ENCODE measurements around the gene FA2H.
"Not testable (repeated sequence)": the region's sequence is repeated elsewhere in the genome, so short reads cannot be mapped to it uniquely, and the experiment has no call there.

FA2H gene

DNA sequence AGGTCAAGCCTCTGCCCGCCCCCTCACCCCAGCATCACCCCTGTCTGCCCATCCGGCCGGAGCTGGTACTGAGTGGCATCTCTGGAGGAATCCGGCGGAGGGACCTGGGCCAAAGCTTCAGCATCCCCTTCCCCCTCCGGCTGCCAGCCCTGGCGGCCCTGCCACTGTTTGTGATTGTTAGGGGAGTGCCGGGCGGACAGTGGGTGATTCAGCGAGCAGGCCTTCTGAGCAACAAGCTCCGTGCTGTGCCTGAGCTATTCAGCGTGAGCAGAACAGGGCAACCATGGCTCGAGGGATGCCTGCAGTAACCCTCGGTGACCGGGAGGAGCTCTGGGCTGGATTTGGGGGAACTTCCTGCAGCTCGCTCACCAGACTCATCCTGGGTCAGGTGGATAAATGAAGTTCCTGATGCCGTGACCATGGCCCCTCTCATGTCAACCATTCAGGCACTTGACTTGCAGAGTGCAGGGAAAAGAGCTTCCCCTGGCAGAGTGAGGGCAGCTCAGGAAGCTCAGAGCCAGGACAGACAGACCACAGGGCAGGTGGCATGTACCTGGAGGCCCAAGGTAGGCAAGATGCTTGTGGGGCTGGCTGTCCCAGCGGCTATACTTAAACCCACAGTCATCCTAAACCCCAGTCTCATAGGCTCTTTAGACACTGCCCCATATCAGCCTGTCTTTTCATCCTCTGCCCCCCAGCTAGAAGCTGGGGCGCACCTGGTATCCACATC is 49.6 kb downstream of the FA2H start:
- DNase-seq (ENCODE audit: low spot score): peak; percentile 33

DNA sequence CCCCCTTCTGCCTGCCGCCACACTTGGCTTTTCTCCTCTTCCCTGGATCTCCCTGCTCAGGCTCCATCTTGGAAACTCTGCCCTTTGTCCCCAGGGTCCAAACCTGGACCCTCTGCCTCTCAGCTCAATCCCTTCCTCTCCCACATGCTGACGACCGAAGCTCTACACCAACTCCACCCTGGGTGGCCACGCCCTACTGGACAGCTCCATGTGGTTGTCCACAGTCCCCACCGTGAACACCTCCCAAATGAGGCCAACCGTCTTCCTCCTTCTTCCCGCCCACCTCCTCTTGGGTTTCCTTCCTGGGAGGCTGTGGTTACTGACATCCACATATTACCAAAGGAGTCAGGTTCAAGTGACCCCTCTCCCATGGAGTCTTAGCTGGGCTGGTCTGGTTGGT is 51.4 kb downstream of the FA2H start:
- DNase-seq (ENCODE audit: low spot score): no peak

DNA sequence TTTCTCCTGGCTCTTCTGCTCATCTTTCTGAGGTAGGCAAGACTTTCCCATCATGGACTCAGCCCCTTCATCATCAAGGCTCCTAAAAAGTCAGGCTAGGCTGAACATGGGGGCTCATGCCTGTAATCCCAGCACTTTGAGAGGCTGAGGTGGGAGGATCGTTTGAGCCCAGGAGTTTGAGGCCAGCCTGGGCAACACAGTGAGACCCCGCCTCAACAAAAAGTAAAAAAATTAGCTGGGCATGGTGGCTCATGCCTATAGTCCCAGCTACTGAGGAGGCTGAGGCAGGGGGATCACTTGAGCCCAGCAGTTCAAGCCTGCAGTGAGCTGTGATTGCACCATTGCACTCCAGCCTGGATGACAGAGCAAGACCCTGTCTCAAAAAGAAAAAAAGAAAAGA is 52.5 kb downstream of the FA2H start:
- not testable (repeated sequence) for DNase-seq (ENCODE audit: low spot score)

DNA sequence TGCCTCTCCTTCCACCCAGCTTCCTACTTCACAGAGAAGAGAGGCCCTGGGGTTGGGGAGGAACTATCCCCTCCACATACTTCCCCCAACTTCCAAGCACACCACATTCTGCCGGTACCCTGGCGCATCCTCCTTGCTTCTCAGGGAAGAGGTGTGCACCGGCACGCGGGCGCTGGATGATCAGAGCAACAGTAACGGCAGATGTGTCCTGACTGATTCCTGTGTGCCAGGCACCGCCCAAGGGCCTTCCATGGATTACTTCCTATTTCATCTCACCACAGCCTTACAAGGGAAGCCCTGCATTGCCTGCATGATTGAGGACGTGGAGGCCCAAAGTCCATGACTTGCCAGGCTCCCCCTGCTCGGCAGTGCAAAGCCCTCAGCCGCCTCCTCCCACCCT is 52.9 kb downstream of the FA2H start:
- DNase-seq (ENCODE audit: low spot score): no peak

DNA sequence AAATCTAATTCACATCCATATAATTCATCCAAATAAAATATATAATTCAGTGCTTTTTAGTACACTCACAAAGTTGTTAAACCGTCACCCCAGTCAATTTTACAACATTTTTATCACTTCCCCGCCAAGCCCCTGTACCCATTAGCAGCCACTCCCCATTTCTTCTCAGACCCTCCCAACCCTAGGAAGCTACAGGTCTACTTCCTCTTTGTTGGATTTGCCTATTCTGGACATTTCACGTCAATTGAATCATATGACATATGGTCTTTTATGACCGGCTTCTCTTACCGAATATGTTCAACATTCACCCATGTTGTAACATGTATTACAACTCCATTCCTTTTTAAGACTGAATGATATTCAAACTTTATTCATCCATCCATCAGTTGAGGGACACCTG is 54.0 kb downstream of the FA2H start:
- no peak for DNase-seq (ENCODE audit: low spot score)

DNA sequence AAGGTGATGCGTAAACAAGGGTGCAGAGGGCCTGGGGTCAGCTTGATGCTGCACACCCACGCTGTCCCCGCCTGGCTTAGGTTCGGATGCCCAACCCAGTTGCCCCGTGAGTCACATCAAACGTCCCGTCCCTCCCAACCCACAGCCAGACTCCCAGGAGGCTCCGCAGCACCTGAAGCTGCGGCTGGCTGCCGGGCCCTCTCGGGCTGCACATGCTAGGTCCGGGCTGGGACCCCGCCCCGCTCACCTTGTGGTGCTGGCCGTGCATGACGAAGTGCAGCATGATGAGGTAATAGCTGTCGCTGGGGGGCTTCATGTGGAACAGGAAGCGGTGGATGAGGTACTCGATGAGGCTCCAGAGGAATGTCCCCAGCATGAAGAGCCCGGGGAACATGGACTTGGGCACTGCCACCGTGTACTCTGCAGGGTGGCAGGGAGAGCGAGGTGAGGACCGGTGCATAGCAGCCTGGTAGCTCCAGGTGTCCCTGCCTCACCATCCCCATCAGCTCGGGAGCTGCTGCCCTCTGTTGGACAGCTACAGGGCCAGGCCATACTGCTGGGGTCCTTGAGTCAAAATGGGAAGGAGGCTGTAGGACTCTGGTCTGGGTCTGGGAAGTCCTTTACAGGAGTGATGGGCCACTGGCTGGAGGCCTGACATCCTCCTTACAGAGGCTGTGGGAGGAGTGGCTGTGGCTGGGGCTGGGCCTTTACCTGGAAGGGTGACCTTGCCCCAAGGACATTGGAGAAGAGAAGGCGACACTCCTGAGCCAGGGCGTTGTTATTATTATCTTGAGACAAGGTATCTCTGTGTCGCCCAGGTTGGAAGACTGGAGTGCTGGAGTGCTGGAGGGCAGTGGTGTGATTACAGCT is 55.6 kb downstream of the FA2H start:
- no peak for DNase-seq (ENCODE audit: low spot score)

DNA sequence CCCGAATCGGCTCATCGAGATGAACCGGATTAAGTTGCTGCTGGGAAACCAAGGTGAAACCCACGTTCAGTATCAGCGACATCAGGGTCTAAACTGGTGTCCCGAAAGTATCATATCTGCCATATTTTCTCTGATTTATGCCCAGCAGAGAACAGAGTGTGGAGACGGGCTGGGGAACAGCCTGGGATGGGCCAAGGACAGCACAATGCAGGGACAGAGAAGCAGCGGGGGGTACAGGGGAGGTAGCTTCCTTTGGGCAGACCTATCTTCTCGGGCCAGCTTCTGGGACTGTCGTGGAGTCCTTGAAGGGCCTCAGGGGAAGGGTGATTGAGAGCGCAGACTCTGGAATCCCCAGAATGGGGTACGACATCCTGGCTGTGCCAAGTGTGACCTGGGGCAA is 56.5 kb downstream of the FA2H start:
- DNase-seq (ENCODE audit: low spot score): no peak

DNA sequence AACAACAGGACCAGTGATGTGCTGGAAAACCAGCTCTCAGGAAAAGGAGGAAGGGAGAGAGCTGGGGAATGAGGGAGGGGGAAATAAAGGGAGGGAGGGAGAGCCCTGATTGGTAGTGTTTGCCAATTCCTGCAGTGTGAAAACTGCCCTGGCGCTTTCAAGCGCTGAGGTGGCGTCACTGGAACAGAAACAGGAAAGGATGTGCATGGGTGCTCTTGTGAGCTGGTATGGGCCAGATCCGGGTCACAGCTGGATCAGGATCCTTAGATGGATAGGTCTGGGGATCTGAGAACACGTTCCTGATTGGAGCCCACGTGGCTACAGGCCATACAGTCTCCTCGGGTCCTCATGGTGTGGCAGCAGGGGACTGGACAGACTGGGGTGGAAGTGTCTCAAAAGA is 57.3 kb downstream of the FA2H start:
- no peak for DNase-seq (ENCODE audit: low spot score)

DNA sequence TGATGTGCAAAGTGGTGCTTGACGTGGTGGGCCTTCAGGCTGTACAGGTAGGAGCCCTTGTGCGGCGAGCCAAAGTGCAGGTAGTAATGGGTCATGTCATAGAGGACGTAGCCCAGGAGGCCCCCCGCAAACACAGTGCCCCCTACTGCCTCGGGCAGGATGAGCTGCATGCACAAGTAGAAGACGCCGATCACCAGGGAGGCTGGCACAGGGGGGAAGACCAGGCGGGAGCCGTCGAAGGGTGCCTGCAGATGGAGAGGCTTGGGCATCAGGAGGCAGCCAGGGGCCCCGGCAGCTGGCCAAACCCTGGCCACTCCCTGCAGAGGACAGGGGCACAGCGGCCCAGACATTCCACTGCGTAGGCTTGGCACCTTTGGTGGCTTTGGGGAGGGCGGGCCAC is 58.3 kb downstream of the FA2H start:
- DNase-seq (ENCODE audit: low spot score): no peak

DNA sequence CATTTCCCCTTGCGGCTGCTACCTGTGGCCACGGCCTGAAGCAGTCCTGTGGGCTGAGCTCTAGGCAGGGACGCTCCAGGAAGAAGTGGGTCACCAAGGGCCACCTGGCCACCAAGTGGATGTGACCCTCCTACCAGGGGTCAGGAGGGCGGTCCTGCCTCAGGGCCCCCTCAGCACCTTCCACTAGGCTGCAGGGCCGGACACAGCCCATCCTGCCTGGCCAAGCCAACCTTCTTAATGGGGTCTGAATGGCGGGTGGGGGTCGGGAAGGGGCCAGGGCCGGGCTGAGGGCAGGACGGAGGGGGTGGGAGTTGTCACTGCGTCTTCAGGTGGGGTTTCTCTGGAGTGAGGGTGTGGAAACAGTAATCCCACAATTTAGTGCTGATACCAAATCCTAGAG is 60.7 kb downstream of the FA2H start:
- no peak for DNase-seq (ENCODE audit: low spot score)

DNA sequence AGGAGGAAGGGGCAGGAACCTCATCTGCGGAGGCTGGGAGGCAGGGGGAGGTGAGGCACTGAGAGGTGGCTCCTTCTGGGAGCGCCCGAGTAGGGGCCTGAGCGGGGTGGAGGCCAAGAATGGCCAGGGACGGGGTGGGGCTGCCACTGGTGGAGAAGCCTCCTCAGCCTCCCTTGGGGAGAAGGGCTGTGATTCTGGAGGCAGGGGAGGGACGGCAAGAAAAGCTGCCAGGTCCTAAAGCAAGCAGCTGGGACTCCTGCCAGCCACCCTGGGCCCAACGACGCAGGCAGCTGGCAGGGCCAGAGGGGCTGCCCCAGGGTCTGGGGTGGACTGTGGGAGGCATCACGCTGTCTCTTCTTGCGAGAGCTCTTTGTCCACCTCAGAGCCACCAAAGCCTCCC is 61.3 kb downstream of the FA2H start:
- no peak for DNase-seq (ENCODE audit: low spot score)

DNA sequence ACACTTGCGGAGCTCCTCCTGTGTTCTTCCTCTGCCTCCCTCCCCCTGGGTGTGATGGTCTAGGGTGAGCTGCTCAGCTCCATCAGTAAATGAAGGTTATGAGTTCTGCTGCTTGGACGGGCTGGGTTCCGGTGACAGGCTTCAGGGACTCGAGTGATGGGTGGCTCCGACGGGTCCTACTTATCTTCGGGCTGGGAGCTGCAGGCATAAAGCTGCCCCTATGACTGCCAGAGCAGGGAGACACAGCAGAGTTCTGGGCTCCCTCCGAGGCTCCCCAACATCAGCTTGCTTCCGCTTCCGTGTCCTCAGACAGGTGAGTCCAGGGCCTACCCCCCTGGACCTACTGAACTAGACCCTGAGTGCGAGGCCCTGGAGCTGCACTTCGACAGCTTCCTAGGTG is 62.7 kb downstream of the FA2H start:
- no peak for DNase-seq (ENCODE audit: low spot score)

DNA sequence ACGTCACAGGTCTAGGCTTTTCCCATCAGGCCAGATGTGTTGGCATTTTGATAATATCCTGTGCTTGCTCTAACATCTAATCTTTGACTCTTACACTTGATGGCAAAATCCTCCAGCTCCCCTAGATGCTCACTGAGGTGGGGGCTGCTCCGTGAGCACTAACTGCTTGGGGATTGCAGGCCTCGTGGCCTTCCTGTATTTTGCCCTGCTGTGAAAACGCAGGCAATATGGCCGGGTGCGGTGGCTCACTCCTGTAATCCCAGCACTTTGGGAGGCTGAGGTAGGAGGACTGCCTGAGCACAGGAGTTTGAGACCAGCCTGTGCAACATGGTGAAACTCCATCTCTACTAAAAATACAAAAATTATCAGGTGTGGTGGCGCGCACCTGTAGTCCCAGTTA is 64.2 kb downstream of the FA2H start:
- no peak for DNase-seq (ENCODE audit: low spot score)

DNA sequence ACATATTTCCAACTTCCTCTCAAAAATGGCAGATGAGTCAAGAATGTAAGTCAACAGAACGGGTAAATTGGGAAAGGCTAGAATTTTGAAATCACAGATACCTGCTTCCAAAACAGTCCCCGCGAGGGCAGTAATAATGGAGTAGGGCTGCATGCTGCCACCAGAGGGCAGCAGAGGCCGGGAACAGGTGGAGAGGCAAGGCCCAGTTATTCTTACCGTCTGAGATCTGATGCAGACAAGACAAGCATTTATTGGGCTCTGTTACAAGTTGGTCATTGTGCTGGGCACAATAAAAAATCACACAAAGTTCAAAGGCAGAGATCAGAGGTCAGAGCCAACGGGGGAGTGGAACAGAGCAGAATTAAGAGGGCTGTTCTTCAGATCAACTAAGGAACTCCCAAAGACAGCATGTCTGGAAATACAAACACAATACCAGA is 65.2 kb downstream of the FA2H start:
- peak; percentile 79 for DNase-seq (ENCODE audit: low spot score)

DNA sequence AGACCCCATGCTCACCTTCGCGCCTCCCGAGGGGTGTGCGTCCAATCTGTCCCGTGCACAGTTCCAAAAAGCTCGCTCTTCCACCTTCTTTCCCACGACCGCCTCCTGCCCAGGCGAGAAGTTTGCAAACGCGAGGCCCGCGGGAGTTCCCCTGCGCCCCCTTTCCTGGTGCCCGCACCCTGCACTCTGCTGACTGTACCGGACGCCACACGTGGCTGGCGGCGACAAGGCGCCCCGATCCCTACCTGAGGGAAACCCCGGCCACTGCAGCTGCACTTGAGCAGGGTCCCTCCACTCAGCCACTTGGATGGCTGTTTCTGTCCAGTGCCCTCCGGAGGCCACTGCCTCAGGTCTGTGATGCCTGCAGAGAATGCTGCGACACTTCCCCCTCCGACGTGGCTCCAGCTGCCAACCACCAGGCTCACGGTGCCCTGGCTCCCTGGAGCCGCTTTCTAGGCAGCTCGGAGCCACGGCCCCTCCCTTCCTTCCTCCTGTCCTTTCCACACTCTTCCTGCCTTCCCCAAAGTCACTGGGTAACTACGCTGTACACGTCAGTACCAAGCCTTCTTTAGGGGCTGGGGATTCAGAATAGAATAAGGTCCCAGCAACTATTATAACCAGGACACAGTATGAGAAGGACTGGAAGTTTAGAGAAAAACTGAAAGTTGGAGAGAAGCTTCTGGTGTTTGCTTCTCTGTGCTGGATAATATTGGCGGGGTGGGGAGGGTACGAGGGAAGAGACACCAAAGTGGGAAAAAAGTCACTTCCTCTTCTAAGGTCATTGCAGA is 74.0 kb downstream of the FA2H start, which contains the start of gene MLKL:
TSS of gene MLKL (minus strand) at position 425 of the 788 bp plus-strand sequence. CDS start 5,105 bp downstream, outside the sequence.
- DNase-seq (ENCODE audit: low spot score): no peak

DNA sequence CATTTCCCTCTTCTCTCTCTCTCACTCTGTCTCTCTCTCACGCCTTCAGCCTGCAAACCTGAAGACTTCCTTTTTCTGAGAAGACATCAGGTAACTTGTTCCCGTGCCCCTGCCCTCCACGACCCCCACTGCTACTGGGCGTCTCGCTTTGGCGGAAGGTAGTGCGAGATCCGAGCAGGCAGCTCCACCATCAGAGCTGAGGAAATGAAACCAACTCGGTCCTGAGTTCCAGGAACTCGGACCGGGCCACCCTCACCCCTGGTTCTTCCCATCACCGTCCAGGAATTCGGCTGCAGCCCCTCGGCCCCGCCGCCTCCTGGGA is 74.5 kb downstream of the FA2H start:
- no peak for DNase-seq (ENCODE audit: low spot score)

DNA sequence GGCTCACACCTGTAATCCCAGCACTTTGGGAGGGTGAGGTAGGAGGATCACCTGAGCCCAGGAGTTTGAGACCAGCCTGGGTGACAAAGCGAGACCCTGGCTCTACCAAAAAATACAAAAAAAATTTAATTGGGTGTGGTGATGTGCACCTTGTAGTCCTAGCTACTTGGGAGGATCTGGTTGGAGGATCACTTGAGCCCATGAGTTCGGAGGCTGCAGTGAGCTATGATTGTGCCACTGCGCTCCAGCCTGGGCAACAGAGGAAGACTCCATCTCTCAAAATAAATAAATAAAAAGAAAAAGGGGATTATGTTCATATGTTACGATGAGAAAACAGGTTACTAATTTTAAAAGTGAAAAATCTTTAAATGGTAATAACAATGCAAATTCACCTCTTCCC is 75.0 kb downstream of the FA2H start:
- no peak for DNase-seq (ENCODE audit: low spot score)

DNA sequence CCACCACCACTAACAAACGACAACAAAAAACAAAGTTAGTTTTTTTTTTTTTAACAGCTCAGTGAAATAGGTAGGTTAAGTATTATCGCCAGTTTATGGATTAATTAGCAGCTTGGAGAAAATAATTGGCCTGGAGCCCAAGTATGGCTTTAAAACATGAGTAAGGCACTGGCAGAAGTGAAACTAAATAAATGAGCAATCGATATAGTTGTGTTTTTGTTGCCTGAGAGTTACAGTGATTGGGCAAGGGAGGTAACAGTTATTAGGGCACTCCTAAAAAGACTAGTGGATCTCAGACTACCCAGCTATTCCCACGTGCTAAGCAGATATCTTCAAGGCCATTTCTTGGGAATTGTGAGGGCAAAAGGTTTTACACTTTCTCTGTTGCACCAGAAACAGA is 76.4 kb downstream of the FA2H start:
- DNase-seq (ENCODE audit: low spot score): no peak

DNA sequence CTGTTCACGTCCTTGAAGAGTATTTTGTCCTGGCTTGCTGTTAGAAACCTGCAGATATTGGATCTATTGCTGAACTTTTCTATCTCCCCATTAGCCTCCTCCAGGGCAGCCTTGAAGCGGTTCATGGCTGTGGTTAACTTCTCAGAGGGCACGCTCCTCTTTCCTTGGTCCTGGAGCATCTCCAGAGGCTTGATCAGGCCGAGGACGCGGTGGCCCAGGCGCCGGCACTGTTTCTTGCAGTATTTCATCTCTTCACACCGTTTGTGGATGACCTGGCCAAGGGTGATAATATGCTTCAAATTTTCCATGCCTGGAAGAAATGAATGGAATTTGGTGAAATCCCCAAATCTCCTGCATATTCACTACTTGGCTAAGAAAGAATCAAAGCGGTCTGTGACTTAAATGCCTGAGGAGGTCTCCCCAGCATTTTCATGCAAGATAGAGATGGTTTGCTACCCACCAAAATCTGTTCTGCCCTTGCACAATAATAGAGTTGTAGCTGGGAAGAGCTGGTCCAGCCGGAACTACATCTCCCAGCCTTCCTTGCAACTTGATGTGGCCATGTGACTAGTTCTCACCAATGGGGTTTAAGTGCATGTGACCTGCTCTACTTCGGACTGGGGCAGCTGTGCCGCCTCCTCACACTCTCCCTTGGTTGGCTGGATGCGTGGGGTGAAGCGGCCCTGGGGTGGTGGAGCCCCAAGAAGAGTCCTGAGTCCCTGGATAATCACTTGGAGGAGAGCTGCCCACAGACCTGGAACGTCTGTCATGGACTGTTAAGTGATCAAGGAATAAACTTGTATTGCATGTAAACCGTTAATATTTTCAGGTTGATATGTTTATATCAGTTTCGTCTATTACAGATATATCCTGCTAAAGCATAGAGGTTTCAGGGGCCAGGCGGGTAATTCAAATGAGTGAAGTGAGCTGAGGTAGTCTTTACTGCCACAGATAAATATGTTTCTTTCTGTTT is 78.9 kb downstream of the FA2H start:
- peak; percentile 94 for DNase-seq (ENCODE audit: low spot score)

DNA sequence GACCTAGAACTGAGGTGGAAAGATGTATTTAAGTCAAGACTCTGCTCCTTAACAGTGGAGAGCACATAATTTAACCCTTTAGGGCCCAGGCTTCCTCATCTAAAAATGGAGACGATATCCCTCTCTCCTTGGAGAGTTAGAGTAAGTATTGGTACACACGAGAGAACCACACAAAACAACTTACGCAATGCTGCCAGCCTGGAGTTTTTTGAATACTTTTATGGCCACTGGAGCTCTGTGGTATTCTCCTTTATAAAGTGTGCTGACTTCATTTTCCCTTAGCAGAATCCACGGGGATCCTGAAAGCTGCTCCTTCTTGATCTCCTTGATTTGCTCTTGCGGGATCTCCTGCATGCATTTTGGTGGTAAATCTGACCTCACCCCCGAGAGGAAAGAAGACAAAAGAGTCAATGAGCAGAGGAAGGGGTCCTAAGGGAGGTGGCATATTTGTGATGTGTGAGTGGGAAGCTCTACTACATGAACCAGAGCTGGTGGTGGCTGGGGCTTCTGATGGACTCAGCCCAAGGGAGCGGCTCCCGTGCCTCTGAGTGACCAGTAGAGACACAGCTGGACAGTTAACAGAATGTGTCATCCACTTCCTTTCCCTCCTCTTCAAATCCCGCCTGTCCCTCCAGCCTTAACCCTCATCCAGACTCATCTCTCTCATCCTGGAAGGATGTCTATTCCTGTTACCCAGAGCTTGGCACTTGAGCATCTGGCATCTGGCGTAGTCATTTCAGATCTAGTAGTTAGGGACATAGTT is 83.3 kb downstream of the FA2H start:
- DNase-seq (ENCODE audit: low spot score): no peak

Measured in SK-N-DZ (cell line).